HG03342 (cell line): ENCODE results near the gene FRY.

Source experiments
- ATAC-seq: cut with Tn5 transposase; IDR thresholded peaks from one replicate; pipeline ENCODE4 v1.9.1; 2021; ENCODE audit warnings: mild to moderate bottlenecking, moderate library complexity; ENCODE audit not compliant: unreplicated experiment

The FRY gene

DNA sequence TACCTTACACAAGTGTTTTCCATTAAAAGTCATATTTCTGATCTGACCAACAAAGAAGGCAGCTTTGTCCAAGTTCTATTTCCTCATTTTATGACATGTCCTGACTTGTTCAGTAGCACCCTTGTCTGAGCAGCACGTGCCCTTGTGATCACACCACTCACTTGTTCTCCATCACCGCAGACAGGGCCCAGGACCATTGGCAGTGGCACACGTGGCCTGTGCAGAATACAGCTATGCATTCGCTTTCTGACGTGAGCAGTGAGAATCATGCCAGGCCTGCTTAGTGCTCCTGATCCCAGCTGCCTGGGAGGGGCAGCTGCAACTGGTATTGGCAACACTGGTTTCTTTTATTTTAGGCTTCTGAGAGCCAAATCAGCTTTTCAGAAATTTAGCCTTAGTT lies 134.2 kb downstream of the FRY start:
- ATAC-seq, result no peak

DNA sequence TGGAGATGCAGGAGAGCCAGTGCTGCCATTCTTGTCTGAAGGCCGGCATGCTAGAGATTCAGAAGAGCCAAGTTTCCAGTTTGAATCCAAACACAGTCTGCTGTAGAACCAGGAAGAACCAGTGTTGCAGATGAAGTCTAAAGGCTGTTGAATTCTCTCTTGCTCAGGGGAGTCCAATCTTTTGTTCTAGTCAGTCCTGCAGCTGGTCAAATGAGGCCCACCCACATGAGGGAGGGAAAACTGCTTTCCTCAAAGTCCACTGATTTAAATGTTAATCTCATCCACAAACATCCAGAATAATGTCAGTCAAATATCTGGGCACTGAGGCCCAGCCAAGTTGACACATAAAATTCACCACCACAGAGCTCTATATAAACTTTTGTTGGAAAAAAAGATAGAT lies 136.6 kb downstream of the FRY start:
- no peak for ATAC-seq

DNA sequence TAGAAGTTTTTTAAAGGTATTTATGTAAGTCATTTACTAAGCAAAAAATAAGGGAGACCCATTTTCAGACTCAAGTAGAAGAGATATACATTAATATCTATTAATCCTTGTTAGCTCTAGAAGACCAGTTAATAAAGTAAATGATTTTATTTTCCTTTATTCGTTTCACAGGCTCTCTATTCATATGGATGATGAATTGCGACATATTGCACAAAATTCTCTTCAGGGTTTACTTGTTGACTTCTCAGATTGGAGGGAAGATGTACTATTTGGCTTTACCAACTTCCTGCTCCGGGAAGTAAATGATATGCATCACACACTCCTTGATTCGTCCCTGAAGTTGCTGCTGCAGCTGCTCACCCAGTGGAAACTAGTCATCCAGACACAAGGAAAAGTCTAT lies 139.3 kb downstream of the FRY start:
- no peak for ATAC-seq

DNA sequence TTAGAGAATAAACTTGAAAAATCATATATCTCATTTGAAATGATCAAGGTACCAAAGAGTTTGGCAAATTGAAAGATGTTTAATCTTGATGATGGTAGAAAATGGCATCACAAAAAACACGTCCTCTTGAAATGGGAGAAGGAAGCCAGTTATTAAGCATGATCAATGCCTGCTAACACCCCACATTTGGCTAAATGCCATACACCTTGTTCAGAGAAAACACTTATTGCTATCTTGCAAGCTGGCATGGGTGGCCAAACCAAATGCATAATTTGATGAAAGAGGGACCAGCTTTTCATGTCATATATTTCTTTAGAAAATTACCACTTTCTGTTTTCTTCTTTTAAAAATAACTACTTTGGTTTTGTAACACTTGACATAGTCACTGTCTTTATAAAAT lies 142.3 kb downstream of the FRY start:
- ATAC-seq, result no peak

DNA sequence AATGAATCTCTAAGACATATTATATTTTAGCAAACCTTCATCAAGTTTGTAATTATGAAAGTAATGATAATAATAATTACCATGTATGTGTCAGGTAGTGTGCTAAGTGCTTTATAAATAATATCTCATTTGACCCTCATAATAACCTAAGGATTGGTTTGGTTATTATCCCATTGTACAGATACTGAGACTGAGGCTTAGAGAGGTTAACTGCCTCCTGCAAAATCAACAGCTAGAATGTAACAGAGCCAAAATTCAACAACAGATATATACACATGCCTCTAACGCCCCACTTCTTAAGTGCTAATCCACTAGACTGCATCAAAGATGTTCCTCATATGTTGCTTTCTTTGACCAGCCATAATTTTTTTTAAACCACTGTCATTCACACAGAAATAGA lies 142.8 kb downstream of the FRY start:
- no peak for ATAC-seq

DNA sequence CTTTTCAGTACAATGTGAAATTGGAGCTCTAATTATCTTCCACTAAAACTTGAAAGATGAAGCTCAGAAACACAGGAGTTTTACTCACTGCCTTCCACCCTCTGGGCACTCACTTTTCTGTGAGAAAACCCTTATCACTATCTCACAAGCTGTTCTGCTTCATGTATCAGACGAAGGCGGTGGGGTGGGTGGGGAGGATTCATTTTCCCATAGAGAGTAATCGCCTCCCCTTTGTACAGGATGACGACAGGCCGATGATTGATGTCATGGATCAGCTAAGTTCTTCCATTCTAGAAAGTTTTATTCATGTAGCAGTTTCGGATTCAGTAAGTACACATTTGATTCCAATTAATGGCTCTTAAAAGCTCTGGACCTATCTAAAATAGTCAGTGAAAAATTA lies 143.7 kb downstream of the FRY start:
- no peak for ATAC-seq

DNA sequence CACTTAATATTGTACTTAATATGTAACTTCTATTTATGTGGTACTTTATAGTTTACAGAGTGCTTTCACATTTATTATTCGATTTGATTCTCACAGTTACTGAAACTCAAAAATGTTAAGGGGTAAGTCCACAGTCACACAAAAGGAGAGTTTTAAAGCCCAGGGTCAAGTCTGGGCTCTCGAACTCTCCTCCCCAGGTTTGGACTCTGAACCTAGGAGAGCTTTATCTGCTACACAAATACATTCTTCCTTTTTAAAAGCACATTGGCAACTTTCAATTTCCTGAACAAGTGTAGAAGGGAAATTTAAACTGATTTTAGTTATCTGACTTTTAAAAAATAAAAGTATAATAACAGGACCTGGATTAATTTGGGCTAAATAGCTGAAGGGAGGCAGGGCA lies 144.4 kb downstream of the FRY start:
- no peak for ATAC-seq

DNA sequence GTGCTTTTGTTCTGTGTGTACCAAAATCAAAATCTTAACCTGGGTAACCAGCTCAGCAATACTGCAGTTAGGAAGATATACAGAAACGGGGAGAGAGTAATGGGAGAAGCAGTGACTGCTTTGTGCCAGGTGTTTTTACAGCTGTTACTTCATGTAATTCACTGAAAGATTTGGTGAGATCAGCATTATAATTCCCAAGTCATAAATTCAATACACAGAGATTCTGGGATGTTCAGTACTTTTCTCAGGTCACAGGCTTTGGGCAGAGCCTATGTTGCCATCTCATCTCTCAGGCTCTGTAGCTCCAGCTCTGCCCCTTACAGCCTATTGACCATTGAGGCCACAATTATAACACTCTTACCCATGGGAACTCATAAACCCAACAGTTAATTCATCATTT lies 145.1 kb downstream of the FRY start:
- ATAC-seq, result no peak

DNA sequence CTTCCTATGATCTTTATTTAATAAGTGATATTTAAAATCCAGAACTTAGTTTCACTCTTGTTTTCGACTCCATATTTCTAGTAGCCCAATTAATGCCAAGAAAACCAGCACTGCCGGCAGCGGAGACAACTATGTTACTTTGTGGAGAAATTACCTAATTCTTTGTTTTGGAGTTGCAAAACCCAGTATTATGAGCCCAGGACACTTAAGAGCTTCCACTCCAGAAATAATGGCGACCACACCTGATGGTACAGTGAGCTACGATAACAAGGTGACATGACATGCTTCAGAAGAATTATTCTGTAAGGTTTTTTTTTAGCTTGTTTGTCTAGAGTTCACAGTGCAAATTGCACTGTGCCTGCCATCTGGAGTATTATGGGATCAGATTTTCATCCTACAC lies 147.2 kb downstream of the FRY start:
- ATAC-seq, result no peak

DNA sequence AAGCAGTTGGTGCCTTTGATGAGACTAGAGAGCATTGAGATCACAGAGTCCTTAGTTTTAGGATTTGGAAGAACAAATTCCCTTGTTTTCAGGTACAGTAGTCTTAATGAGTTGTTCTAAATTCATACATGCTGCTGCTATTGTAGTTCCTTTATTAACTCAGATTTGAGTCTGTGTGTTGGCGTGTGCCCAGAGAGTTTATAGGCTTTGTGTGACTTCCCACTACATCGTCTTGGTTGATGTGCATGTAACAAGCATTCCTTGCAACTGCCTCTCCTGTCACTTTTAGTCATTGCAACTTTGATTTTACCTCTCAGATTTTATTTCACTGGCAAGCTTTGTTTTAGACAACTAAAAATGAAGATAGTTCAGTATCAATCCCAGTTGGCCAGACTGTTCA lies 148.1 kb downstream of the FRY start:
- no peak for ATAC-seq

DNA sequence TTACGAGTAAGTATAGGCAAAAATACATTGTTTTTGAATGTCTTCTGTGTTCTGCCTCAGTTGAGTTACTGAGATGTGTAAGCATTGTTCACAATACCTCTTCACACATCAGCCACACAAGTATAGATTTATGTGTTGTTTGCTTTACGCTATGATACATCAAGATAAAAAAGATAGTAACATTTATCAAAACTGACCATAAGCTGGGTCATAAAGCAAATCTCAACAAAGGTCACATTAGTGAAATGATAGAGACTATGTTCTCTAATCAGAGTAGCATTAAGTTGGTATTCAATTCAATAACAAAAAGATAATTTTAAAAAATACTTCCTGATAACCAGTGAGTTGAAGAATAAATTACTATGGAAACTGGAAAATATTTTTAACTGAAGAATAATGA lies 156.1 kb downstream of the FRY start:
- no peak for ATAC-seq

DNA sequence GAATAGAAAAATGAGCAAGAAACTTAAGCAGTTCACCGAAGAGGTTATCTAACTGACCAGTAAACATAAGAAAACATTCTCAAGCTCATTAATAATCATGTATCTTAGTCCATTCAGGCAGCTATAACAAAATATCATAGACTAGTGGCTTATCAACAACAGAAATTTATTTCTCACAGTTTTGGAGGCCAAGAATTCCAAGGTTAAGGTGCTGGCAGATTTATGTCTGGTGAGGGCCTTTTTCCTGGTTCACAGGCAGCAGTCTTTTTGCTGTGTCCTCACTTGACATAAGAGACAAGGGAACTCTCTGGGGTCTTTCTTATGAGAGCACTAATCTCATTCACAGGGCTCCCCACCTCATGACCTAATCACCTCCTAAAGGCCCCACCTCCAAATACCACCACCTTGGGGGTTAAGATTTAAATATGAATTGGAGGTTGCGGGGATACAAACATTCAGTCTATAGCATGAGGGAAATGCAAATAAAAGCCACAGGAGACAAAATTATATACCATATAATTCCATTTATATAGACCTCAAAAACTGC lies 160.0 kb downstream of the FRY start:
- ATAC-seq, result no peak

DNA sequence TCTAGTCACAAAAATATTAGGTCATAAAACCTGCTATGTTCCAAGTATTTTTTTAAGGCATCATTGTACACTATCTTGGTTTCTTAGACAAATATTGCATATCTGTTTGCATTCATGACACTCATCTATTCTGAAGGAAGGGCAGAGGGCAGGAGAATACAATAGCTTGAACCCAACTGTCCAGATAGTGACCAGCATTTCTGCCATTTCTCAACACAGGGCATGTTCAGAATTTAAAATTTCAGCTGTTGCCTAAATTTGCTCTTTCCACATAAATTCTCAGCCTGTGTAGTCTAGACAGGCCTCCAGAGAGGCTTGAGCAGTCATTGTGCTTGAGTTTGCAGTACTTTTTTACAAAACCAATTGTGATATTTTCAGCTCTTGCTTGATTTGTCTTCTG lies 164.1 kb downstream of the FRY start:
- ATAC-seq, result no peak

DNA sequence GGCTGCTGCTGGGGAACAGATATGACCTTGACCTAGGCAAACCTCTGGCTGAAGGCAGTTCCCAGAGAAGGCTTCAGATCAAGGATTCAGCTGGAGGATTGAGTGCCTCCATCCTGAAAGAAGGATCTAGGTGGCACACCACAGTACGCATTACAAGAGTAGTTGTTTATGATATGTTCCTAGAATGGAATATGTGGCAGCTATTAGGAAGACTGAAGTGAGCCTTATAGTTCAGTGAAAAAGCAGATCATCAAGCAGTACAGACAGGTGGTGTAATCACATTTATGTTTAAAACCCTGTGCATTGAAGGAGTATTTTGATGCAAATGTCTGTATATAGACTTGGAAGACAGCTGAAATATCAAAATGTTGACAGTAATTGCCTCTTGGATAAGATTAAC lies 167.6 kb downstream of the FRY start:
- no peak for ATAC-seq

DNA sequence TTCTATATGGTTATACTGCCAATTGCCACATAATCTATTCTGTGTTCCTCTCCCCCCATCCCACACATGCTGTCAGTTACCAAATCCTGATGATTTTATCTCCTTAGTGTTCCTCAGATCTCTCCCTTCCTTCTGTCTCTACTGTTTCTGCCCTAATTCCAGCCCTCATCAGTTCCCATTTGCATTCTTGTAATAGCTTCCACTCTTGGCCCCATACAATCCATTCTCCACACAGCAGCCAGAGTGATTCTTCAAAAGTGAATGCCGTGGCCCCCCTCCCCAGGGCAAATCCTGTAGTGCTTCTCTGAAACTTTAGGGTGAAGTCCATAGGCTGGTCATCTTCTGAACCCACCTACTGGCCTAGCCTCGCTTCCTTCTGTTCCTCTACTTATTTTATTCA lies 169.2 kb downstream of the FRY start:
- ATAC-seq, result no peak

DNA sequence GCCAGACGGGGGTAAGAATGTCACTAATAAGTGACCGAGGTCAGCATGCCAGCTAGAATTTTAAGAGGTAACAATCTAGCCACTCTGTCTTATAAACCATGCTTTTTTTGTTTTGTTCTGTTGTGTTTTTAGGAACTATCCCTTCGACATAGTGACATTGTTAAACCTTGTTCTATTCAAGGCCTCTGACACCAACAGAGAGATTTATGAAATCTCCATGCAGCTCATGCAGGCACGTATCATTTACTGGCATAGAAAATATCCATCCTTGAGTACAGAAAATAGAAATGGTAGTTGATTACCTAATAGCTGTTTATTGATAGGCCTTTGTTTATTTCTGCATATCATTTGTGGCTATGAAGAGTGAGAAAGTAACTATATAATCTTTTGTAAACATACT lies 170.2 kb downstream of the FRY start:
- no peak for ATAC-seq

DNA sequence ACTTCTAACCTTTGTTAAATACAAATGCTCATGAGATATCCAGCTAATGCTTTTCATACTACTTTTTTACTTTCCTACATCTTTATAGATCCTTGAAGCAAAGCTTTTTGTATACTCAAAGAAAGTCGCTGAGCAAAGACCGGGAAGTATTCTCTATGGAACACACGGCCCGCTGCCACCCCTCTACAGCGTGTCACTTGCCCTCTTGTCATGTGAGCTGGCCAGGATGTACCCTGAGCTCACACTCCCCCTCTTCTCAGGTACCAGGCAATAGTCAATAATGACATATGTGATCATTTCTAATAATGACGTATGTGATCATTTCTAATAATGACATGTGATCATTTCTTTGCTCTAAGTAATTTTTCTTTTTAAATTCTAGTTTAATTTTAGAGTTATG lies 170.7 kb downstream of the FRY start:
- ATAC-seq, result no peak

DNA sequence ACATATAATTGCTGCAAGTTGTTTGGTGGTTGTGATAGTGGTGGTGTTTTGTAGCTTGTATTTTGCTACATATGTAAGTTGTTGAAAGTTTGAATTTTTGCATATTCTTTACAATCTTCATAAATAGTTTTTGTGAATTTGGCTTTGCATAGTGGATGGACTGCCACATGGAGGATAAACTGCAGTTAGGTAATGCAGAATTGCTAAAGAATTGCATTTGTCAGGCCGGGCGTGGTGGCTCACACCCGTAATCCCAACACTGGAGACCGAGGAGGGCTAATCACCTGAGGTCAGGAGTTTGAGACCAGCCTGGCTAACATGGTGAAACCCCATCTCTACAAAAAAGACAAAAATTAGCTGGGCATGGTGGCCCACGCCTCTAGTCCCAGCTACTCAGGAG lies 171.6 kb downstream of the FRY start:
- ATAC-seq, result no peak

DNA sequence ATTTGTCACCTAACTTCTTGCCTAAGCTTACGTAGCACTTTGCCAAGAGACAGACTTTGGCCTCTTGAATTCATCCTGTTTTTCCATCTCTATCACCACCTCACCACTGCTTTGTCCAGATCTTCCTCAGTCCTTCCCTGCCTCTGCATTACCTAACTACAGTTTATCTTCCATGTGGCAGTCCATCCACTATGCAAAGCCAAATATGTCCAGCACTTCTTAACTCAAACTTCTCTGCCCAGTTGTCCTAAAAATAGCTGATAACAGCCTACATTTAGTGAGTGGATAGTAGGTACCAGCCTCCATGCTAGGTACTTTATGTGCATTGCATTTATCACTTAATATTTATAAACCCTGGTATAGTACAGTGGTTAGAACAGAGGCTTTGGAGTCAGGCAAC lies 172.2 kb downstream of the FRY start:
- ATAC-seq, result no peak

DNA sequence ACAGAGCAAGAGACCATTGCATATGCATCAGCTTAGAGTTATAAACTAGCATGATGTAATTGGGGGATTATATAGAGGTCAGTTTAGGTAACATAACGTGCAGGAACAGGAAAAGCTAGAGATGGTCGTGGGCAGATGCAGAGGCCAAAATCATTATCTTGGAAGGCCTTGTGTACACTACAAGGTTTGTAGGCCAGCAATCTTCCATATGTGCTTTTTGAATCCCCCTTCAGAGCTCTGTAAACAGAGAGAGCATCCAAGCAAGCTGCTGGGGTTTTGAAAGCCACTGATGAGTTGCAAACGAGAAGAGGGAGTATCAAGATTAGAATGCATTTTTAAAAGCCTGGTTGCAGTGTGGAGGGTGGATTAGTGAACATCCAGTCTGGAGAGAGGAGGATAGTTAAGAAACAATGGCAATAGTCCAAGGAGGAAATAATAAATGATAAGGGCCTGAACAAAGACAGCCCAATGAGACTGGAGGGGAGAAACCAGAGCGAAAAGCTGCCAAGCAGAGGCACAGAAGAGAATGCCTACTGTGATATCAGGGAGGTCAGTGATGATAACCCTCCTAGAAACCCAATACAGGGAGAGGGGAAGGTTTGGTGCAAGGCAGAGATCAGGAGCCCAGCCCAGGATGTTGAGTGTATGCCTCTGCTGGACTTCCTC lies 174.0 kb downstream of the FRY start:
- no peak for ATAC-seq

DNA sequence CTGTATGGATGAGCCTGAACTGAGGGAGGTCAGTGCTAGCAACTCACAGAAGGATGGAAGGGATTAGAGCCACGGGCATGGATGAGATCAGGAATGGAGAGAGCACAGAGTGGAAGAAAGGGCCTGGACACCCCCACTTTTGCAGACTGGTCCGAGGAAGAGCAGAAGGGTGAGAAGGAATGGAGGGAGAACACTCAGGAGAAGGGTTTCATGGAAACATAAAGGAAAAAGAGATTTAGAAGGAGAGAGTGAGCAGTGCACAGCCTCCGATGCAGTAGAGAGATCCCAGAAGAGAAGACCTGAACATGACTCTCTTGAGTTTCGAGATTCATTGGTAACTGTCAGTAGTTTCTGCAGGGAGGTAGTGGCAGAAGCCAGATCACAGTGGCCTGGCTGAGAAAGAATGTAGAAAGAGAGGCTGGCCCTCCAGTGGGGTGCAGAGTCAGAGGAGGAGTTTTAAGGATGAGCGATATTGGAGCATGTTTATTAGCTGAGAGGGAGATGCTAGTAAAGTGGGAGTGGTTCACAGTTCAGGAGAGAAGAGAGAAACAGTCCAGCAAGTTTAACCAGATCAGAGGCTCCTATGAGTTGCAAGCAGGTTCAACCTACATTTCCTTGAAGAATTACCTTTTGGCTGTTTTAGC lies 174.6 kb downstream of the FRY start:
- no peak for ATAC-seq

DNA sequence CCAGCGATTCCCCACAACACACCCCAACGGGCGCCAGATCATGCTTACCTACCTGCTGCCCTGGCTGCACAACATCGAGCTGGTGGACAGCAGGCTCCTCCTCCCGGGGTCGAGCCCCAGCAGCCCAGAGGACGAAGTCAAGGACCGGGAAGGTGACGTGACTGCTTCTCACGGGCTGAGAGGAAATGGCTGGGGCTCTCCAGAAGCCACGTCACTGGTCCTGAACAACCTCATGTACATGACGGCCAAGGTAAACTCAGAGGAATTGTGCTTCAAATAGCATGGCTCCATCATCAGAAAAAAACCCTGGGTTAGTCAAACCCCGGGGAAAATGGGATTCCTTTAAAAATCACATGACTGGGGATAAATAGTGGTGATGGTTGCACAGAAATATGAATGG lies 177.3 kb downstream of the FRY start:
- ATAC-seq, result no peak

DNA sequence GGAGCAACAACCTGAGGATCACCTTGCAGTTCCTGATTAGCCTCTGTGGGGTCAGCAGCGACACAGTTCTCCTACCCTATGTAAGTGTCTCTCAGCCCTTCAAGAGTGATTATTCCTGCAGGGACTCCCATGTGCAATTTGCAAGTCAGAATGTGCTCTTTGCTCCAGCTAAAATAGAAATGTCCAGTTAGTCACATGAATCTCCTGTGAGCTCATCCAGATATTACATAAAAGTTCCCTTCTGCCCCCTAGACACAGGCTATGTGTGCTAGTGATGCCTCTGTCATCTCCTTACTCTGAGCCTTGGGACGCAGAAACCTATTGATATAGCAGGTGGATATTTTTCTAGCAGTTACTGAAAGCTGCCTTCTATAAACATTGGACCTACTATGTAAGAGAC lies 178.1 kb downstream of the FRY start:
- ATAC-seq, result no peak
